ENCODE measurements around the gene EDN3.

The EDN3 gene

GRCh38 chr20:59316911-59317731 is 16.7 kb downstream of the EDN3 start:
- TF ChIP-seq SIN3A (IDR thresholded peaks at IDR 0.05; ENCODE audit: borderline replicate concordance, insufficient read depth, low read length) (no peak), POLR2AphosphoS5 (IDR thresholded peaks at IDR 0.05; ENCODE audit: low read depth, low read length) (no peak), FOXP2 (optimal IDR thresholded peaks at IDR 0.05; ENCODE audit: borderline replicate concordance, extremely low read depth, extremely low read length, insufficient read depth) (no peak), TAF1 (IDR thresholded peaks at IDR 0.05; ENCODE audit: borderline replicate concordance, insufficient read depth, low read length) (no peak)
- TF ChIP-seq, protein P1, sequence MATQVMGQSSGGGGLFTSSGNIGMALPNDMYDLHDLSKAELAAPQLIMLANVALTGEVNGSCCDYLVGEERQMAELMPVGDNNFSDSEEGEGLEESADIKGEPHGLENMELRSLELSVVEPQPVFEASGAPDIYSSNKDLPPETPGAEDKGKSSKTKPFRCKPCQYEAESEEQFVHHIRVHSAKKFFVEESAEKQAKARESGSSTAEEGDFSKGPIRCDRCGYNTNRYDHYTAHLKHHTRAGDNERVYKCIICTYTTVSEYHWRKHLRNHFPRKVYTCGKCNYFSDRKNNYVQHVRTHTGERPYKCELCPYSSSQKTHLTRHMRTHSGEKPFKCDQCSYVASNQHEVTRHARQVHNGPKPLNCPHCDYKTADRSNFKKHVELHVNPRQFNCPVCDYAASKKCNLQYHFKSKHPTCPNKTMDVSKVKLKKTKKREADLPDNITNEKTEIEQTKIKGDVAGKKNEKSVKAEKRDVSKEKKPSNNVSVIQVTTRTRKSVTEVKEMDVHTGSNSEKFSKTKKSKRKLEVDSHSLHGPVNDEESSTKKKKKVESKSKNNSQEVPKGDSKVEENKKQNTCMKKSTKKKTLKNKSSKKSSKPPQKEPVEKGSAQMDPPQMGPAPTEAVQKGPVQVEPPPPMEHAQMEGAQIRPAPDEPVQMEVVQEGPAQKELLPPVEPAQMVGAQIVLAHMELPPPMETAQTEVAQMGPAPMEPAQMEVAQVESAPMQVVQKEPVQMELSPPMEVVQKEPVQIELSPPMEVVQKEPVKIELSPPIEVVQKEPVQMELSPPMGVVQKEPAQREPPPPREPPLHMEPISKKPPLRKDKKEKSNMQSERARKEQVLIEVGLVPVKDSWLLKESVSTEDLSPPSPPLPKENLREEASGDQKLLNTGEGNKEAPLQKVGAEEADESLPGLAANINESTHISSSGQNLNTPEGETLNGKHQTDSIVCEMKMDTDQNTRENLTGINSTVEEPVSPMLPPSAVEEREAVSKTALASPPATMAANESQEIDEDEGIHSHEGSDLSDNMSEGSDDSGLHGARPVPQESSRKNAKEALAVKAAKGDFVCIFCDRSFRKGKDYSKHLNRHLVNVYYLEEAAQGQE (IDR thresholded peaks at IDR 0.05; ENCODE audit: insufficient read depth in 1 of 2, low read depth in 2 of 2, low read length in 2 of 2) = no peak

GRCh38 chr20:59318201-59318790 is 17.9 kb downstream of the EDN3 start:
- TF ChIP-seq SIN3A (IDR thresholded peaks at IDR 0.05; ENCODE audit: borderline replicate concordance, insufficient read depth, low read length) (no peak), FOXP2 (optimal IDR thresholded peaks at IDR 0.05; ENCODE audit: borderline replicate concordance, extremely low read depth, extremely low read length, insufficient read depth) (no peak), POLR2AphosphoS5 (IDR thresholded peaks at IDR 0.05; ENCODE audit: low read depth, low read length) (no peak), TAF1 (IDR thresholded peaks at IDR 0.05; ENCODE audit: borderline replicate concordance, insufficient read depth, low read length) (no peak)
- TF ChIP-seq, protein P1 (IDR thresholded peaks at IDR 0.05; ENCODE audit: insufficient read depth in 1 of 2, low read depth in 2 of 2, low read length in 2 of 2) = no peak

DNA sequence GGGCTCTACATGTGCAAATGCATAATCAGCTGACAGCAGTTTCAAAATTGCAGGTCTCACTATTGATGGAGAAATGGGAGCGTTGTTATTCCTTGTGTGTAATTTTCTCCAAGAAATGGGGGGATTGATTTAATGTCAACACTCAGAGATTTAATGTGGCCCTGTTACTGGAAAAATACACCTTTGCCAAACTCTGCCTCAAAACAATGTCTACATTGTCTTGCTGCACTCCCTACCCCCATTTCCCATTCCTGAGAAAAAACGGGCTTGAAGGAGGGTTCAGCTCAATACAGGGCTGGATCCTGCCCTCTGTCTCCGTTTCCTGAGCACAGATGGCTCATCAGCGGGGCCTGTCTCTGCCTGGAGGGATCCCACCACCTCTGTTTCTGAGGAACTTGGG is 18.4 kb downstream of the EDN3 start:
- TF ChIP-seq TAF1 (IDR thresholded peaks at IDR 0.05; ENCODE audit: borderline replicate concordance, insufficient read depth, low read length) (no peak), SIN3A (IDR thresholded peaks at IDR 0.05; ENCODE audit: borderline replicate concordance, insufficient read depth, low read length) (no peak), POLR2AphosphoS5 (IDR thresholded peaks at IDR 0.05; ENCODE audit: low read depth, low read length) (no peak), FOXP2 (optimal IDR thresholded peaks at IDR 0.05; ENCODE audit: borderline replicate concordance, extremely low read depth, extremely low read length, insufficient read depth) (no peak)
- TF ChIP-seq, protein P1 (IDR thresholded peaks at IDR 0.05; ENCODE audit: insufficient read depth in 1 of 2, low read depth in 2 of 2, low read length in 2 of 2) = no peak

- TF ChIP-seq, protein P1 (IDR thresholded peaks at IDR 0.05; ENCODE audit: insufficient read depth in 1 of 2, low read depth in 2 of 2, low read length in 2 of 2) = no peak
- TF ChIP-seq SIN3A (IDR thresholded peaks at IDR 0.05; ENCODE audit: borderline replicate concordance, insufficient read depth, low read length) (no peak), FOXP2 (optimal IDR thresholded peaks at IDR 0.05; ENCODE audit: borderline replicate concordance, extremely low read depth, extremely low read length, insufficient read depth) (no peak), POLR2AphosphoS5 (IDR thresholded peaks at IDR 0.05; ENCODE audit: low read depth, low read length) (no peak), TAF1 (IDR thresholded peaks at IDR 0.05; ENCODE audit: borderline replicate concordance, insufficient read depth, low read length) (no peak)
Measured at GRCh38 chr20:59320426-59320825, 20.0 kb downstream of the EDN3 start.
